Fibroblast of peridontal ligament (primary cell): ENCODE data around the gene TNNC2.
"Not testable (repeated sequence)": the region's sequence is repeated elsewhere in the genome, so short reads cannot be mapped to it uniquely, and the experiment has no call there.

Experiments
- DNase-seq: peaks from one replicate; pipeline ENCODE4 v3.0.0-alpha.2; 2010; ENCODE audit errors: extremely low read depth

Gene TNNC2

GRCh38 chr20:45827030-45827652 is at the start of gene TNNC2:
Gene TNNC2, minus strand, starts transcription at chr20:45827312. Its CDS starts 64 bp downstream, at chr20:45827248.
- no peak for DNase-seq

GRCh38 chr20:45874576-45874975 is 47.5 kb upstream of the TNNC2 start:
- no peak for DNase-seq

GRCh38 chr20:45874104-45874481 is 47.0 kb upstream of the TNNC2 start:
- DNase-seq, result not testable (repeated sequence)

GRCh38 chr20:45873409-45874103 is 46.4 kb upstream of the TNNC2 start:
- no peak for DNase-seq

GRCh38 chr20:45872626-45873025 is 45.5 kb upstream of the TNNC2 start:
- no peak for DNase-seq

- peak; percentile 67 for DNase-seq
These were observed 40.7 kb upstream of the TNNC2 start for GRCh38 chr20:45867819-45868176.

GRCh38 chr20:45867136-45867818 is 40.2 kb upstream of the TNNC2 start:
- DNase-seq, result no peak

- DNase-seq, result no peak
These were observed 39.3 kb upstream of the TNNC2 start for GRCh38 chr20:45866454-45866853.

GRCh38 chr20:45863543-45864470 is 36.7 kb upstream of the TNNC2 start:
- DNase-seq, result no peak

- no peak for DNase-seq
These were observed 34.3 kb upstream of the TNNC2 start for GRCh38 chr20:45861221-45862075.

- no peak for DNase-seq
These were observed 33.6 kb upstream of the TNNC2 start for GRCh38 chr20:45860560-45861220.

- no peak for DNase-seq
These were observed 32.8 kb upstream of the TNNC2 start for GRCh38 chr20:45859916-45860315.

- DNase-seq, result no peak
These were observed 30.7 kb upstream of the TNNC2 start for GRCh38 chr20:45857882-45858216.

GRCh38 chr20:45857114-45857881 is 30.2 kb upstream of the TNNC2 start, which contains the start of the genes ACOT8 and ZSWIM3:
Gene ACOT8, minus strand, starts transcription at chr20:45857392. Its CDS starts 77 bp downstream, at chr20:45857315.
Gene ZSWIM3, plus strand, starts transcription at chr20:45857614. Its CDS starts 212 bp downstream, at chr20:45857826.
- DNase-seq, result peak; percentile 100

- no peak for DNase-seq
These were observed 26.4 kb upstream of the TNNC2 start for GRCh38 chr20:45853484-45853883.

- DNase-seq, result no peak
These were observed 25.2 kb upstream of the TNNC2 start for GRCh38 chr20:45852326-45852725.

- DNase-seq, result no peak
These were observed 24.4 kb upstream of the TNNC2 start for GRCh38 chr20:45851501-45851900.

- no peak for DNase-seq
These were observed 23.8 kb upstream of the TNNC2 start for GRCh38 chr20:45850926-45851325.

- no peak for DNase-seq
These were observed 23.1 kb upstream of the TNNC2 start for GRCh38 chr20:45850238-45850637.
